IgD-negative memory B cell (primary cell): ENCODE data around the gene FGGY. TPM values are rescaled to one million over a fixed set of nuclear protein-coding genes. Genes with fewer than 3 reads are reported as not detected.

ENCODE experiments used
- H3K27ac Mint-ChIP-seq, 3 donors: one replicate each; pipeline ENCODE4 v1.8.0; 2020 to 2022; ENCODE audit warnings: mild to moderate bottlenecking in 3 of 3, mixed read lengths in 3 of 3, moderate library complexity in 1 of 3
- H3K27me3 Mint-ChIP-seq: one replicate; pipeline ENCODE4 v1.8.0; 2021; ENCODE audit warnings: mixed read lengths
- H3K36me3 Mint-ChIP-seq: one replicate; pipeline ENCODE4 v1.8.0; 2020; ENCODE audit warnings: mild to moderate bottlenecking, mixed read lengths
- H3K4me1 Mint-ChIP-seq, 3 donors: one replicate each; pipeline ENCODE4 v1.8.0; 2020 to 2022; ENCODE audit warnings: mixed read lengths in 3 of 3, mild to moderate bottlenecking in 1 of 3
- H3K4me3 Mint-ChIP-seq, 4 donors: one replicate each; pipeline ENCODE4 v1.8.0; 2020 to 2022; ENCODE audit warnings: mild to moderate bottlenecking in 4 of 4, mixed read lengths in 4 of 4, moderate library complexity in 3 of 4
- H3K9me3 Mint-ChIP-seq, 3 donors: one replicate each; pipeline ENCODE4 v1.8.0; 2020 to 2021; ENCODE audit warnings: mixed read lengths in 3 of 3, mild to moderate bottlenecking in 1 of 3
- polyA plus RNA-seq: library from polyadenylated mRNA; unstranded; fragments of 300-500 nt; fragmentation: Illumina TruSeq; gene quantifications from one replicate; pipeline ENCODE4 v1.2.3, GENCODE V29; 2021

Gene FGGY
- polyA plus RNA-seq, 1 donor from 2014 or later = 6.1 TPM

DNA sequence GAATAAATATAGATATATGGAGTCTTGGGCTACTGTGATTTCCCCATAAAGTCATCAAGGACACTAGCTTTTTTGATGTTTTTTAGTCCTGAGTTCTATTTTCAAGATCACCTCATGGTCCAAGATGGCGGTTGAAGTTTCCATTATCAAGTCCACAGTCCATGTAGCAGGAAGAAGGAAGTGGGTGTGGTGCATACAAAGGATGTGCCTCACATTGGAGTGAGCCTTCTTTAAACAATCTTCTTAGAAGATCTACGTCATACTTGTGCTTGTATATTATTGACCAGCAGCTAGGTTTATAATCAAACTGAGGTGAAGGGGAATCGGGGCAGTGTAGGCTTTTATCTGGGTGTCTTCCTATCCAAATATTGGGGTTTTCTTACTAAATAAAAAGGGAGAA is 93.4 kb downstream of the FGGY start:
- Mint-ChIP-seq H3K27ac (no peak overlapping the region), H3K36me3 (peaks cover 15% of the 10 kb centered on the region), H3K9me3 (no peaks in the 10 kb centered on the region), H3K27me3 (no peaks in the 10 kb centered on the region), H3K4me1 (peaks cover 6 to 10% (median 8%) of the 10 kb centered on the region in 3 donors), H3K4me3 (no peak overlapping the region)

GRCh38 chr1:59391212-59392179 is 94.6 kb downstream of the FGGY start:
- Mint-ChIP-seq H3K36me3 (peaks cover 13% of the 10 kb centered on the region), H3K4me3 (peak overlapping the region in 1 of 4 donors; percentile 34), H3K27me3 (no peaks in the 10 kb centered on the region), H3K4me1 (peaks cover 5 to 8% (median 8%) of the 10 kb centered on the region in 3 donors), H3K27ac (no peak overlapping the region), H3K9me3 (no peaks in the 10 kb centered on the region)

- Mint-ChIP-seq H3K9me3 (no peaks in the 10 kb centered on the region), H3K4me1 (peaks cover 5 to 9% (median 8%) of the 10 kb centered on the region in 3 donors), H3K4me3 (no peak overlapping the region), H3K27me3 (no peaks in the 10 kb centered on the region), H3K36me3 (peaks cover 10% of the 10 kb centered on the region), H3K27ac (no peak overlapping the region)
These were observed 96.6 kb downstream of the FGGY start for GRCh38 chr1:59393211-59394180.

GRCh38 chr1:59394706-59395425 is 98.0 kb downstream of the FGGY start:
- peaks cover 4% of the 10 kb centered on the region for H3K36me3 Mint-ChIP-seq
- no peaks in the 10 kb centered on the region for H3K27me3 Mint-ChIP-seq
- H3K4me1 Mint-ChIP-seq = peaks cover 5 to 9% (median 8%) of the 10 kb centered on the region in 3 donors
- H3K4me3 Mint-ChIP-seq = no peak overlapping the region
- H3K27ac Mint-ChIP-seq = peak overlapping the region in 1 of 3 donors; percentile 8
- no peaks in the 10 kb centered on the region for H3K9me3 Mint-ChIP-seq

- no peak overlapping the region for H3K4me3 Mint-ChIP-seq
- H3K27me3 Mint-ChIP-seq = no peaks in the 10 kb centered on the region
- H3K4me1 Mint-ChIP-seq = peaks cover 4 to 5% (median 5%) of the 10 kb centered on the region in 3 donors
- H3K27ac Mint-ChIP-seq = no peak overlapping the region
- H3K36me3 Mint-ChIP-seq = peaks cover 6% of the 10 kb centered on the region
- H3K9me3 Mint-ChIP-seq = no peaks in the 10 kb centered on the region
These were observed 99.5 kb downstream of the FGGY start for GRCh38 chr1:59396387-59396786.

- Mint-ChIP-seq H3K4me3 (no peak overlapping the region), H3K36me3 (peaks cover 11% of the 10 kb centered on the region), H3K4me1 (peaks cover 2 to 5% (median 3%) of the 10 kb centered on the region in 3 donors), H3K27me3 (no peaks in the 10 kb centered on the region), H3K9me3 (no peaks in the 10 kb centered on the region), H3K27ac (no peak overlapping the region)
These were observed 100.4 kb downstream of the FGGY start for GRCh38 chr1:59397139-59397858.

- Mint-ChIP-seq H3K36me3 (peaks cover 6% of the 10 kb centered on the region), H3K9me3 (no peaks in the 10 kb centered on the region), H3K4me1 (peaks cover 0 to 3% (median 2%) of the 10 kb centered on the region in 3 donors), H3K4me3 (no peak overlapping the region), H3K27ac (no peak overlapping the region), H3K27me3 (no peaks in the 10 kb centered on the region)
These were observed 102.7 kb downstream of the FGGY start for GRCh38 chr1:59399642-59400041.

DNA sequence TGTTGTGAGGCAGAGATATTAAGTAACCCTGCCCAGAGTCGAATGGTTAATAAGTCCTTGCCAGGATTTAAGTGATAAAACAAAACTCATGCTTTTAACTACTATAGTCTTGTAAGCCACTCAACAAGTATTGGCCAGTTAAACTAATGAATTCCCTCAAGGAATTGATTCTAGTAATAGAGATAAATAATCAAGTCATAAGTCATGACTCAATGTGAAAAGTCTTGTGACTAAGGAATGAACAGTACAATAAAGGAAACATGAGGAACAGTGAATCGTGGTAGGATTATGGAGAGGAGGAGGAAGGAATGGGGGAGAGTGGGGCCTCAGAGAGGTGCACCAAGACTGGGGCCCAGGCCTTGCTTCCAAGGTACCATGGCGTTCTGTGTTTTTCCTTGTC is 104.7 kb downstream of the FGGY start:
- H3K4me3 Mint-ChIP-seq = no peak overlapping the region
- no peak overlapping the region for H3K27ac Mint-ChIP-seq
- peaks cover 0 to 2% (median 0%) of the 10 kb centered on the region in 3 donors for H3K9me3 Mint-ChIP-seq
- peaks cover 6% of the 10 kb centered on the region for H3K36me3 Mint-ChIP-seq
- H3K27me3 Mint-ChIP-seq = no peaks in the 10 kb centered on the region
- H3K4me1 Mint-ChIP-seq = peaks cover 0 to 2% (median 1%) of the 10 kb centered on the region in 3 donors

- H3K27ac Mint-ChIP-seq = peak overlapping the region in 1 of 3 donors; percentile 54
- H3K4me1 Mint-ChIP-seq = peaks cover 0 to 1% (median 0%) of the 10 kb centered on the region in 3 donors
- no peaks in the 10 kb centered on the region for H3K27me3 Mint-ChIP-seq
- H3K4me3 Mint-ChIP-seq = no peak overlapping the region
- H3K36me3 Mint-ChIP-seq = peaks cover 8% of the 10 kb centered on the region
- H3K9me3 Mint-ChIP-seq = peaks cover 0 to 2% (median 0%) of the 10 kb centered on the region in 3 donors
These were observed 107.9 kb downstream of the FGGY start for GRCh38 chr1:59404796-59405195.

- H3K4me3 Mint-ChIP-seq = no peak overlapping the region
- no peak overlapping the region for H3K27ac Mint-ChIP-seq
- peaks cover 5% of the 10 kb centered on the region for H3K36me3 Mint-ChIP-seq
- no peaks in the 10 kb centered on the region for H3K27me3 Mint-ChIP-seq
- peaks cover 0 to under 1% (median 0%) of the 10 kb centered on the region in 3 donors for H3K4me1 Mint-ChIP-seq
- H3K9me3 Mint-ChIP-seq = peaks cover 0 to 2% (median 0%) of the 10 kb centered on the region in 3 donors
These were observed 109.7 kb downstream of the FGGY start for GRCh38 chr1:59406437-59407164.

DNA sequence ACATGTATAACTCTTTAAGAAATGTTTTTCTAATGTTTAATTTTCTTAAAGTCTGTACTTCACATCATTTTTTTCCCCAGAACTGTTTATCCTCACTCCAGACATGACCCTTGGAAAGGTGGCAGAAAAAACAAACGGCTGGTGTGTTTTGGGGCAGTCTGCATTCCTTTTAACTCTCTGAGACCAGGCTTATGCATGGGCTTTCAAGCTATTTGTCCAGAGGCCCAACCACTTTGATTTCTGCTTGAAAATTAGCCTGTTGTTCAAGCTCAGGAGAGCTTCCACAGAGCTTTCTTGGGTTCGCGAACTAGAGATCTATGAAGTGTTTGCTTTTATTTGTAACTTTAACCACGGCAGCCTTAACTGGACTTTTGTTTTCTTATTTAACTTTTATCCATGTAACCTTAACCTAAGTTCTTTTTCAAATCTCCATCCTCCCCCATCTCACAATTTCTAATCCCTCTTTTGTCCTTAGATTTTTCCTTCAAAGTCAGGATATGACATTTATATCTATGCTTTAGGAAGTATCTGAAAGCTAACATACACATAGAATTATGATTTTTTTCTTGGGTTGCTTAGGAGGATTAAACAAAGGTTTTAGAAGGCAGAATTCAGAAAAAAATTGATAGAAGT is 111.8 kb downstream of the FGGY start:
- H3K4me1 Mint-ChIP-seq = no peaks in the 10 kb centered on the region
- H3K27me3 Mint-ChIP-seq = no peaks in the 10 kb centered on the region
- peaks cover 0 to 2% (median 0%) of the 10 kb centered on the region in 3 donors for H3K9me3 Mint-ChIP-seq
- H3K36me3 Mint-ChIP-seq = peaks cover 1% of the 10 kb centered on the region
- peak overlapping the region in 1 of 3 donors; percentile 9 for H3K27ac Mint-ChIP-seq
- no peak overlapping the region for H3K4me3 Mint-ChIP-seq

DNA sequence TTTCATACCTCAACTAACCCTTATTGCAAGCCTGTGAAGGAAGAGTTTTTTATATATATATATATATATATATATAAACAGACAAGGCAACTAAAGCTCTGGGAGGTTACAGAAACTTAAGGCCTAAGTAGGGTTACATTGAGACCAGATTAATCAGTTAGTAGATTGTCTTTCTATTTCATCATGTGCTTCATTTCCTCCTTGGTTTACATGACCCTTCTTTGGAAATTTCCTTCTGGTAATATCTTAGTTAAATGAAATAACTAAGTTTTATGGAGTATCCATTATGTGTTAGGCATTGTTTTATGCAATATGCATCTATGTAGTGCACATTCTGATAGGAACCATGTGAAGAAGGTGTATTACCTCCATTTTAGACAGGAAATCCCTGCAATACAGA is 112.7 kb downstream of the FGGY start:
- Mint-ChIP-seq H3K4me1 (no peaks in the 10 kb centered on the region), H3K27me3 (no peaks in the 10 kb centered on the region), H3K4me3 (no peak overlapping the region), H3K27ac (no peak overlapping the region), H3K9me3 (peaks cover 0 to 2% (median 0%) of the 10 kb centered on the region in 3 donors), H3K36me3 (peaks cover 1% of the 10 kb centered on the region)

DNA sequence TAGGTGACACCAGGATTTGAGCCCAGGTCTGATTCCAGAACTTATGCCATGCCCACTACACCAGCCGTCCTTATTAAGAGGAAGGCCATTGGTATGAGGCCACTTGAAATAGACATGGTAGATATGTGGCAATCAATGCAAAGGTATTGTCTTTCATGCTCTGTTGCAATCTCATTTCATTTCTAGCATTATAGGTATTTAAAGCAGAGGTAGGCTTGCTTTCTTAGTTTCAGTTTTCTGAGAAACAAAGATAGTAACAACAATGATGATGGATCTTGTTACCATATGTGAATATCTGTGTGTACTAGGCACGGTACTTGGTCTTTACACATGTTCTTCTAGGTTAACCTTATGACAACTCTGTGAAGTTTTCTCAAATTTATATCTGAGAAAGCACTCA is 113.1 kb downstream of the FGGY start:
- H3K36me3 Mint-ChIP-seq = peaks cover 1% of the 10 kb centered on the region
- no peaks in the 10 kb centered on the region for H3K4me1 Mint-ChIP-seq
- no peak overlapping the region for H3K27ac Mint-ChIP-seq
- peaks cover 0 to 2% (median 0%) of the 10 kb centered on the region in 3 donors for H3K9me3 Mint-ChIP-seq
- no peaks in the 10 kb centered on the region for H3K27me3 Mint-ChIP-seq
- no peak overlapping the region for H3K4me3 Mint-ChIP-seq
